Left cardiac atrium (tissue), 4 donors: ENCODE data around the gene AKNA. TPM values are rescaled to one million over a fixed set of nuclear protein-coding genes. Genes with fewer than 3 reads are reported as not detected.

Experiments
- ATAC-seq, 2 donors: fragments of 200-7000 bp; cut with Tn5 transposase; one replicate each; pipeline ENCODE4 v1.9.1; 2020; ENCODE audit warnings: mild to moderate bottlenecking in 2 of 2, moderate library complexity in 2 of 2
- DNase-seq: peaks from one replicate; pipeline ENCODE4 v3.0.0-alpha.2; 2020
- intact Hi-C, 2 donors: fragments of 100-400 bp; cut with DNase I; formaldehyde crosslinking; loops; one replicate each; pipeline versions ENCODE4 v1.14.1 to v1.15.1; 2022 to 2023
- total RNA-seq, 2 donors: library from RNA; stranded (reverse); fragmentation: NEBNext Ultra II Directional; extraction: Animal tissue kit (Norgen Biotek cat#: 25700); gene quantifications; one replicate each; pipeline ENCODE4 v1.2.1, GENCODE V29; 2021
- donor health status: DM: no; HTN: yes; CAD: no.
- donor health status: DM: no; HTN: yes; CAD: no; lungs with severe emphysema.
- donor health status: DM: yes; HTN: yes; CAD: no.
- donor health status: Dilated cardiomyopathy.

AKNA gene
- total RNA-seq, 2 donors from 2014 or later = 9.1 to 13.0 TPM

- DNase-seq = no peak
- intact Hi-C loops = no loop called here
- no peak for ATAC-seq
Observed at GRCh38 chr9:114302727-114303126, 85.1 kb downstream of the AKNA start.

DNA sequence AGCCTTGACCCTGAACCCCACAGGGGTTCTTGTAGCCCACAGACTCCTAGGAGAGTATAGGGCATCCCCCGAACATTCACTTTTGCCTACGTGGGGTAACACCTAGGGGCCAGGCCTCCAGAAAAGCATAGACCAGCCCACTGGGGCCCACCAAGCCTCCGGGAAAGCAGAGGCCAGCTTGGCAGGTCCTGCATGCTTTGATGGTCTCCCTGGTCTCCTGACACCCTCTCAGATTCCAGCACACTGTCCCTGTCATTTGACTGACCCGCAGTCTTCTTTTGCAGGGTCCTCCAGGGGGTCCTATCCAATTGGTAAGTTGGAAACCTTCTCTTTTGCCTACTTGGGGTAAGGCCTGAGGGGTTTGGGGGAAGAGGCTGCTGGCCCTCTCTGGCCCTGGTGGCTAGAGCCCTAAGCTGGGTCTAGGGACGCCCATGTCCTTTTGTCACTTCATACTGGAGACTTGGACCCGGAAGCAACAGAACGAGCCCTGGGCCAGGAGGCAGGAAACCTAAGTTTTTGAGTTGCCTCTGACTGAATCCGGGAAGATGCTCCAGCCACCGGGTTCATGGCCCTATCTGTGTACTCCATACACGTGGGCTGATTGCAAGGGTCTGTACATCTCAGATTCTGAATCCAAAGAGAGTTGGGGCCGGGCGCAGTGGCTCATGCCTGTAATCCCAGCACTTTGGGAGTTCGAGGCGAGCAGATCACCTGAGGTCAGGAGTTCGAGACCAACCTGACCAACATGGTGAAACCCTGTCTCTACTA is 85.8 kb downstream of the AKNA start:
- intact Hi-C loops = no loop called here
- DNase-seq = no peak
- no peak for ATAC-seq

DNA sequence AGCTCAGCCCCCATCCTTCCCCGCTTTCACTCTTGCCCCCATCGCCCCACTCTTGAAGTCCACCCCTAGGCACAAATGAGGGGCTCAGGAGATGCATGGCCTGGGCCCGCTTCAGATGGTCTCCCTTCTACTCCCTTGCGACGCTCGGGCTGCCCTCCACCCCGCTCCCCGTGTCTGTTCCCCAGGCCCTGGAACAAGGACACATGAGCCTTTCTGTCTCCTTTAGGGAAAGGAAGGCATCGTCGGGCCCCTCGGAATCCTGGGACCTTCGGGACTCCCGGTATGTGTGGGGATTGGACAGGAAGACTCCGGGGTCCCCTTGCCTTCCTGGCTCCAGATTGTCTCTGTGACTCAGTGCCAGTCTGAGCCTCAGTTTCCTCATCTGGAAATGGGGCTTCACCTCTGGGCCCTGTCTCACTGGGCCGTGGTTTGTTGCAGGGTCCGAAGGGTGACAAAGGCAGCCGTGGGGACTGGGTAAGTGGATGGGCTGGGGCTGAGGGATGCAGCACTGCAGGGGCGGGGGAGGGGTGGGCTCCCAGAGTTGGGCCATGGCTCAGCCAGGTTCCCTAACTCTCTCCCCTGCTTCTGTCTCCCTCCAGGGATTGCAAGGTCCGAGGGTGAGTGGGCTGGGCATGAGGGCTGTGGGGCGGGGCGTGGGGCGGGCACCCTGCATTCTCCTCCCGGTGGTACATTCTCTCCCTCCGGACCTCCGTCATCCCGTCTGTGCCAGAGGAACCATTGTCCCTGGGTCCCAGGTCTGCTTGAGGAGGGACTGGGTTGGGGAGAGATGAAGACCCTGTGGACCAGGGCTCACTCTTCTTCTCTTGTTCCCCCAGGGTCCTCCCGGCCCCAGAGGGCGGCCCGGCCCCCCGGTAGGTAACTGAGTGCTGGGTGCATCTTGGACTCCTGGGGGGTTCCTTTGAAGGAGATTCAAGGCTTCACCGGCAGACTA is 86.7 kb downstream of the AKNA start:
- ATAC-seq = no peak
- peak; percentile 7 for DNase-seq
- intact Hi-C loops = no loop called here

DNA sequence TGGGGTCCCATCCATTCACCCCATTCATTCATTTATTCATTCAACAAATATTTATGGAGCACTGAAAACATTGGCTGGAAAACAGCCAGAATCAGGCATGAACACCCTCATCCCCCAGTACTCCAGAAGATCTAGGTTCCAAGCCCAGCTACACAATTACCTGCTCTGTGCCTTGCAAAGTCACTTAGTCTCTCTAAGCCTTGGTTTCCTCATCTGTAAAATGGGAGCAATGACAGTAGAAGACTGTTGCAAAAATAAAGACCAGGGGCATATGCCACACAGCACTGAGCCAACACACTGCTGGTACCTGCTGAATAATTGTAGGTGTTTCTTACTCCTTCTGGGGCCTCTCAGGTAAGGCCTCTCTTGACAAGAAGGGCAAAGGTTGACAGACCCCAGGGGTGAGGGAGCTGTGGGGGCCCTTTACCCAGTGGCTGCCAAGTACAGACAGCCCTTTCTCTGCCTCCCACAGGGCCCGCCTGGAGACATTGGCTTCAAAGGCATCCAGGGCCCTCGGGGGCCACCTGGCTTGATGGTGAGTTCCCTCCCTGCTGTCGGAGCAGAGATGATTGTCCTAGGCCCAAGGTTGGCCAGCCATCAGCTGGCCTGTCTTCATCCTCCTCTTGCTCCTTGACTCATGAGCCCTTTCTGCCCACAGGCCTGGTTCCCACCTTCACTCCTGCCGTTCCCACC is 87.5 kb downstream of the AKNA start:
- intact Hi-C loops = no loop called here
- no peak for ATAC-seq
- DNase-seq = no peak

DNA sequence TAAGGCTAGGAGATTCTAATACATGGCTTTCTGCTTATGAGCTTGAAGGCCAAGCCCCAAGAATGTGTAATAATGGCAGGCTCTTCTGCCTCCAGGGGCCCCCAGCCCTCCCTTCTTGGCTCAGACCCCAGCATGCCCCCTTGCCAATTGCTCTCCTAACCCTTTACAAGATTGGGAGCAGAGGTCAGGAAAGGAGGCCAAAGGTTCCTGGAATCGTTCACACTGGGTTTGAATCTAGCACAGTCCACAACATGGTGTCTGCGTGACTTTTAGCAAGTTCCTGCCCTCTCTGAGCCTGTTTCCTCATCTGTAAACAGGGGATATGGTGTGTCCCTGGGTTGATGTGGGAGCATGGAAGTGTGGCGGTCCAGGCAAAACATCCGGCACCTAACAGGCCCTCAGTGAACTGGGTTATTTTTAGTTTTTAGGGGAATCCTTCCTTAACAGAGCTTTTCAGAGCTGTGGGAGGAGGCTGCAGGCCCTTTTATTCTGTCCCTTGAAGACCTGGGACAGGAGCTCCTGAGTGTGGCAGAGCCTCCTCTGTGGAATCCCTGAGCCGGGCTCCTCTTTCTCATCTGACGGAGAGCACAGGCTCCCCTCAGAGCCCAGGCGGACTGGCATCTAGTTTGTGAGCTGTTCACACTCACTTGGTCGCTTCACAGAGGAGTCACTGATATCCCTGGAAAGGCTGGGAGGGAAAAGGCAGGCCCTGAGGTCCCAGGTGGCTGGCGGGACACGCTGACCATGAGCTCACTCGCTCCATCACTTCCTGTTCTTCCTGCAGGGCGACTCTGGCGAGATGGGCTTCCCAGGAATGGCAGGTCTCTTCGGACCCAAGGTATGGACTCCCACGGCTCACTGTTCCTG is 88.3 kb downstream of the AKNA start:
- intact Hi-C loops = no loop called here
- DNase-seq (no peak), ATAC-seq (peak in 1 of 2 donors; percentile 12)

DNA sequence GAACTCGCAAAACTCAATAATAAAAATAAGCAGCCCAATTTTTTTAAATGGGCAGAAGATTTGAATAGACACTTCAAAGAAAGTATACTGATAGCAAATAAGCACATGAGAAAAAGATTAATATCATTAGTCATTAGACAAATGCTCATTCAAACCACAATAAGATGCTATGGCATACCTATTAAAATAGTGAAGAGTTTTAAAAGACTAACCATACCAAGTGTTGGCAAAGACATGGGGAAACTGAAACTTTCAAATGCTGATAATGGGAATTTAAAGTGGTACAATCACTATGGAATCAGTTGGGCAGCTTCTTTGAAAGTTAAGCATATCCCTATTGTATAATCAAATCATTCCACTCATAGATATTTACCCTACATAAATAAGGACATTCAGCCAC is 91.4 kb downstream of the AKNA start:
- intact Hi-C loops = no loop called here
- DNase-seq (no peak), ATAC-seq (no peak)

- ATAC-seq (no peak), DNase-seq (no peak)
- intact Hi-C loops = loop anchor here (5.0 kb wide), 3 partner anchors 137 to 212 kb away; partner anchors contain the start of genes COL27A1 (in 1 of the 2) and KIF12 (in 1 of the 2)
Observed at GRCh38 chr9:114294664-114295063, 93.1 kb downstream of the AKNA start.

- ATAC-seq = no peak
- DNase-seq = no peak
- intact Hi-C loops = loop anchor here (5.0 kb wide), 3 partner anchors 135 to 210 kb away; partner anchors contain the start of genes COL27A1 (in 1 of the 2) and KIF12 (in 1 of the 2)
Observed at GRCh38 chr9:114291886-114292590, 95.7 kb downstream of the AKNA start.

DNA sequence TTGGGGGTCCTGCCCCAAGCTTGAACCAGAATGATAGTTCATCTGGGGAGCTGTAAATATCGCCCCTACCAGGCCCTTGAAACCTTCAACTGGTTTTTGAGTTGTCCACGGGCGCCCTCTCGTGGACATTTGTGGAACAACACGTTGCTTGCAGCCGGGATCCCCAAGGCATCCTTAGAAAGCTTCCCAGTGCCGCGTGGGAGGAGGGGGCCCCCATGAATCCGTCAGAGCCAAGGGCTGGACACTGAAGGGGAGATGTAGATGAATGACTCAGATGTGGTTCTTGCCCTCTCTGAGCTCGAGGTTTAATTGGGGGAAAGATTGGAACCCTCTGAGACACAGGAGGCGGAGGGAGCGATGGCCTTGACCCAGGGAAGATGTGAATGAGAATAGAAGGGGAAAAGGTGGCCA is 96.7 kb downstream of the AKNA start:
- ATAC-seq (peak; percentile 29 to 55), DNase-seq (peak; percentile 66)
- intact Hi-C loops = loop anchor here (5.0 kb wide), 3 partner anchors 134 to 209 kb away; partner anchors contain the start of genes COL27A1 (in 1 of the 2) and KIF12 (in 1 of the 2)

DNA sequence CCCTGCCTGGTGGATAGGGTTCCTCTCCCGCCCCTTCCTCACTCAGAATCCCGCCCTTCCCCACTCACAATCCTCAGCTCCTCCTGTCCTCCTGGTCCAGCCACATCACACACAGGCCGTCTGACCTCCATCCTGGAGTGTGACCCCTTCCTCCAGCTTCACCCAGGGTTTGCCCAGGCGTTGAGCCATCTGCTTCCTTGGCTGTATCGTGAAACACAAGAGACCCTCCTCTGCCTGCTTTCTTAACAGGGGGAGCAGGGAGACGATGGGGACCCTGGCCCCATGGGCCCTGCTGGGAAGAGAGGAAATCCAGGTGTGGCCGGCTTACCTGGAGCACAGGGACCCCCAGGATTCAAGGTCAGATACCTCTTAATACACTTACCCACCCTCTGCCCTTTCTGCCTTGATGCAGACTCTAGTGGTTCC is 97.2 kb downstream of the AKNA start:
- ATAC-seq = peak; percentile 6 to 14
- intact Hi-C loops = loop anchor here (5.0 kb wide), 3 partner anchors 133 to 208 kb away; partner anchors contain the start of genes COL27A1 (in 1 of the 2) and KIF12 (in 1 of the 2)
- DNase-seq = peak; percentile 15

- DNase-seq = peak; percentile 17
- intact Hi-C loops = loop anchor here (5.0 kb wide), 4 partner anchors 133 to 208 kb away; partner anchors contain the start of genes COL27A1 (in 1 of the 2) and KIF12 (in 1 of the 2)
- no peak for ATAC-seq
Observed at GRCh38 chr9:114289571-114290481, 98.0 kb downstream of the AKNA start.

DNA sequence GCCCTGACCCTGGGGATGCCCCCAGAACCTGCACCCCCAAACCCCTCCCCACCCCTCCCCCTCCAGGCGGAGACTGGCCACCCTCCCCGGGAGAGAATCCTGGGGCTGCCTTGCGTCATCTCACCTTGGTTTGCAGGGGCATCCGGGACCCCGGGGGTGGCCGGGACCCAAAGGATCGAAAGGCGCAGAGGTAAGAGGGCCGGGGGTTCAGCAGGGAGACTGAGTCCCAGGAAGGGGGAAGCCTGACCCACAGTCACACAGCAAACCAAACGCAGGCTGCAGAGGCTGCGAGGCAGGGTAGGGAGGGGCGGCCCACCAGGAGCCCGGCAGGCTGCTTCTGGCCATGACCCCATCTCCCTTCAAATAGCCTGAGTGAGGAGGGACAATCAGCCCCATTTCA is 98.7 kb downstream of the AKNA start:
- no peak for ATAC-seq
- intact Hi-C loops = loop anchor here in 1 of 2 donors (5.0 kb wide), 1 partner anchor 182 kb away; no protein-coding TSS in a partner anchor

DNA sequence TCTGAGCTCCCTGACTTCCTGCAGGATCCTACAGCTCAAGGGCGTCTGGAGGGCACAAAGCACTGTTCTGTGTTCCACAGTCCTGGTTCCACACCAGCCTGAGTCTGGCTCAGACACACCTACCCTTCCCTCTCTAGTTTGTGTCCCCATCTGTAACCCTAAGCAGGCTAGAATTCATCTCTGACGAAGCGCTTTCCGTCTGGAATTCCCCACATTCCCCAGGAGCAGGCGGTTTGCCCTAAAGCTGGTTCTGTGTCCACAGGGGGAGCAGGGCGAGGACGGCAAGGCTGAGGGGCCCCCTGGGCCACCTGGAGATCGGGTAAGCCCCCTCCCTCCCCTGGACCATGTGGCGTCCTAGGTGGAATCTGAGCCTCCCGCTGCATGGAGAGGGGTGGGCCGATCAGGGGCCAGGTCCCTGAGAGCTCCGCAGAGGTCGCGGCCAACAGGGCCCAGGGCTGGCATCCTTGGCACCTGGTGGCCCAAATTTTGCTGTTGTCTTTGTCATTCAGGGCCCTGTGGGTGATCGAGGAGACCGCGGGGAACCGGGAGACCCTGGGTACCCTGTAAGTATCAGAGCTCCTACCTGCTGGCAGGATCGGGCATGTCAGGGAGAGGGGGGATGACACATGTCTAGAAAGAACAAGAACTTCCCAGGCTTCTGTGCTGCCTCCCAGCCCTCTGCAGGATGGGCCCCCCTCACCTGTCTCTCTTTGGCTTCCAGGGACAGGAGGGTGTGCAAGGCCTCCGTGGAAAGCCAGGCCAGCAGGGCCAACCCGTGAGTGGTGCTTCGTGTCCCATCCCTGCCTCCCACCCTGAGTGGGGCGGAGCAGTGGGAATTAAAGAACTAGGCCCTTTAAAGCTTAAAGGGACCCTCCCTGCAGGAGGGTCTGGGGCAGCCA is 99.3 kb downstream of the AKNA start:
- ATAC-seq (no peak), DNase-seq (peak; percentile 9)
- intact Hi-C loops = loop anchor here in 1 of 2 donors (5.0 kb wide), 1 partner anchor 181 kb away; no protein-coding TSS in a partner anchor

More for the DNA sequence above, 98.7 kb downstream of the AKNA start:
- DNase-seq = peak; percentile 14

DNA sequence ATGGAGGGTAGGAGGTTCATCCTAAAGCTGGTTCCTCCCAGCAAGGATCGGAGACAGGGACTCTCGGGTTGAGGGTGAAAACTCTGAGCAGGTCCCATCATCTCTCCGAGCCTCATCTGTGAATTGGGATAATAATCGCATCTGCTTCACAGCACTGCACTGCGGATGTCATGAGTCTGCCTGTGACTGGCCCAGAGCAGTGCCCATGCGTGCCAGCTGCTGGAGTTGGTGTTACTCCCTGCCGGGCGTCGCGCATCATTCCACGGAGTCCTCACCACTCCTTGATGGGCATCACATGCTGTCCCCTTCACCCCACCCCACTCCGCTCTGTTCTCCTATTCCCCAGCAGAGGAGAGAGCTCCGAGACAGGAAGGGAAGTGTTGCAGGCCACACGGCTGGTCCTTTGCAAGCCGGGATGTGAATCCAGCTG is 100.0 kb downstream of the AKNA start:
- intact Hi-C loops = loop anchor here in 1 of 2 donors (5.0 kb wide), 1 partner anchor 180 kb away; no protein-coding TSS in a partner anchor
- DNase-seq (peak; percentile 19), ATAC-seq (no peak)
